Left renal pelvis (tissue), 4 donors: Measurements from ENCODE around the gene SYPL2. TPM values are rescaled to one million over a fixed set of nuclear protein-coding genes. Genes with fewer than 3 reads are reported as not detected.

Experiments used
- polyA plus RNA-seq, 4 donors: library from polyadenylated mRNA; unstranded; fragments of 120-200 nt; gene quantifications; one replicate each; pipeline ENCODE4 v1.2.1, GENCODE V29; 2013; ENCODE audit not compliant: insufficient read length in 4 of 4

The SYPL2 gene
- polyA plus RNA-seq, 4 donors, result 5.3 to 16.4 (median 11.7) TPM

Other genes with a start within 250 kb of the SYPL2 start
- 10 to 100 TPM in 3 of 4 donors, 1 to 10 TPM in 1; 5.8 to 39.7 (median 30.7) TPM for gene CELSR2, start 217.0 kb upstream of the SYPL2 start, polyA plus RNA-seq
- 10 to 100 TPM; 22.3 to 25.5 (median 24.4) TPM for gene PSRC1, start 183.4 kb upstream of the SYPL2 start, polyA plus RNA-seq
- under 1 TPM in 2 of 4 donors, not detected in 2; 0.23 to 0.32 TPM for gene MYBPHL, start 159.5 kb upstream of the SYPL2 start, polyA plus RNA-seq
- 10 to 100 TPM; 25.7 to 63.4 (median 58.9) TPM for gene SORT1, start 68.6 kb upstream of the SYPL2 start, polyA plus RNA-seq
- 100 to 1,000 TPM in 2 of 4 donors, 10 to 100 TPM in 2; 70.2 to 119 (median 98.0) TPM for gene PSMA5, start 40.1 kb upstream of the SYPL2 start, polyA plus RNA-seq
- 10 to 100 TPM in 2 of 4 donors, 1 to 10 TPM in 2; 7.3 to 17.6 (median 12.7) TPM for gene ATXN7L2, start 17.4 kb downstream of the SYPL2 start, polyA plus RNA-seq
- gene CYB561D1, start 27.5 kb downstream of the SYPL2 start, polyA plus RNA-seq, result 1 to 10 TPM; 6.1 to 9.7 (median 8.2) TPM
- gene AMIGO1, start 43.2 kb downstream of the SYPL2 start, polyA plus RNA-seq, result 1 to 10 TPM; 8.0 to 9.2 (median 8.7) TPM
- gene GPR61, start 73.3 kb downstream of the SYPL2 start, polyA plus RNA-seq, result 1 to 10 TPM in 2 of 4 donors, under 1 TPM in 2; 0.23 to 1.7 (median 0.76) TPM
- gene GNAI3, start 82.1 kb downstream of the SYPL2 start, polyA plus RNA-seq, result 10 to 100 TPM; 10.9 to 15.4 (median 12.7) TPM
- not detected for gene GNAT2, start 153.1 kb downstream of the SYPL2 start, polyA plus RNA-seq
- 10 to 100 TPM; 40.7 to 62.4 (median 53.7) TPM for gene AMPD2, start 153.3 kb downstream of the SYPL2 start, polyA plus RNA-seq
- 10 to 100 TPM; 30.7 to 70.5 (median 57.7) TPM for gene GSTM4, start 189.6 kb downstream of the SYPL2 start, polyA plus RNA-seq
- gene GSTM2, start 201.5 kb downstream of the SYPL2 start, polyA plus RNA-seq, result 100 to 1,000 TPM; 172 to 269 (median 243) TPM
- gene GSTM1, start 221.3 kb downstream of the SYPL2 start, polyA plus RNA-seq, result 100 to 1,000 TPM in 1 of 4 donors, 1 to 10 TPM in 3; 1.6 to 112 (median 3.3) TPM
- 10 to 100 TPM; 36.1 to 67.9 (median 53.6) TPM for gene GSTM5, start 245.7 kb downstream of the SYPL2 start, polyA plus RNA-seq